OCI-LY7 (cell line): ENCODE data around the gene DUSP22.

ENCODE experiments used
- CTCF ChIP-seq: fragments of 200-600 bp; sonication (generic); conservative IDR thresholded peaks from 2 replicates; pipeline ENCODE4 v1.5.1; 2014; ENCODE audit warnings: mild to moderate bottlenecking, antibody characterized with exemption, low read length, moderate library complexity, mixed read lengths
- EZH2phosphoT487 ChIP-seq: fragments of 200-600 bp; sonication (generic); IDR thresholded peaks from 2 replicates; pipeline ENCODE4 v1.6.1; 2018; ENCODE audit warnings: low read depth, borderline replicate concordance, mild to moderate bottlenecking, mixed run types, antibody characterized with exemption, low read length, moderate library complexity, mixed read lengths

GRCh38 chr6:307874-308273 is 15.6 kb downstream of the DUSP22 start:
- no peak for TF ChIP-seq CTCF
- no peak for TF ChIP-seq EZH2phosphoT487
